B cell (primary cell): ENCODE data around the gene FOXD3. TPM values are rescaled to one million over a fixed set of nuclear protein-coding genes. Genes with fewer than 3 reads are reported as not detected.

Experiments
- ATAC-seq: fragments of 200-7000 bp; cut with Tn5 transposase; one replicate; pipeline ENCODE4 v1.10.0; 2021; ENCODE audit warnings: low read depth, mild to moderate bottlenecking, moderate number of reproducible peaks, moderate library complexity
- CTCF ChIA-PET: fragments of 350-600 bp; sonication (Branson Sonifier 250); formaldehyde crosslinking; loops from one replicate; lab custom pipeline; 2021; ENCODE audit warnings: antibody characterized with exemption, inconsistent platforms; lab: Charles Lee
- POLR2A ChIA-PET: fragments of 350-600 bp; sonication (Branson Sonifier 250); formaldehyde crosslinking; loops from one replicate; lab custom pipeline; 2021; ENCODE audit warnings: antibody characterized with exemption; lab: Charles Lee
- DNase-seq: peaks from one replicate; pipeline ENCODE4 v3.0.0; 2013
- H2AFZ ChIP-seq: 2 replicates; pipeline ENCODE4 v1.6.1; 2012; ENCODE audit warnings: mild to moderate bottlenecking, low read depth, low read length; ENCODE audit not compliant: insufficient read depth, poor library complexity, severe bottlenecking
- H3K27ac ChIP-seq, 2 donors: 1 replicate in 1 of 2; 2 replicates in 1 of 2; pipeline ENCODE4 v1.5.1; 2012 to 2013; ENCODE audit warnings: low read length in 2 of 2, mild to moderate bottlenecking in 2 of 2, moderate library complexity in 1 of 2
- H3K27me3 ChIP-seq, 4 experiments: fragments of 200-600 bp in 1 of 4; sonication (generic) in 1 of 4; replicated peaks in 1 of 4; 1 replicate in 2 of 4; 2 replicates in 2 of 4; pipeline versions ENCODE4 v1.6.1 to v1.7.0; 2013 to 2016; ENCODE audit warnings: low read length in 3 of 4, mild to moderate bottlenecking in 2 of 4, mixed read lengths in 1 of 4, moderate library complexity in 1 of 4; ENCODE audit not compliant: insufficient read depth in 4 of 4, control insufficient read depth in 3 of 4; ENCODE audit errors: control extremely low read depth in 1 of 4
- H3K36me3 ChIP-seq, 2 experiments: replicated peaks in 1 of 2; 1 replicate in 1 of 2; 2 replicates in 1 of 2; pipeline versions ENCODE4 v1.6.1 to v1.7.1; 2013; ENCODE audit warnings: low read length in 1 of 2; ENCODE audit not compliant: insufficient read depth in 2 of 2, control insufficient read depth in 1 of 2; ENCODE audit errors: control extremely low read depth in 1 of 2, extremely low read depth in 1 of 2
- H3K4me1 ChIP-seq, 2 donors: fragments of 200-600 bp in 1 of 2; sonication (generic) in 1 of 2; 1 replicate in 1 of 2; 2 replicates in 1 of 2; pipeline versions ENCODE4 v1.5.1 to v1.6.1; 2013 to 2017; ENCODE audit warnings: low read length in 2 of 2; ENCODE audit not compliant: control insufficient read depth in 2 of 2, insufficient read depth in 2 of 2
- H3K4me2 ChIP-seq: replicated peaks from 2 replicates; pipeline ENCODE3; 2012; ENCODE audit warnings: mild to moderate bottlenecking, low read depth, low read length; ENCODE audit not compliant: poor library complexity, severe bottlenecking
- H3K4me3 ChIP-seq, 5 experiments: fragments of 200-600 bp in 1 of 5; sonication (generic) in 1 of 5; 1 replicate in 3 of 5; 2 replicates in 2 of 5; pipeline versions ENCODE4 v1.5.1 to v1.7.0; 2011 to 2016; ENCODE audit warnings: low read length in 4 of 5, mild to moderate bottlenecking in 4 of 5, low read depth in 2 of 5, control low read depth in 1 of 5, moderate library complexity in 1 of 5; ENCODE audit not compliant: insufficient read depth in 1 of 5; ENCODE audit errors: control extremely low read depth in 1 of 5, extremely low read depth in 1 of 5
- H3K79me2 ChIP-seq: fragments of 200-600 bp; sonication (generic); one replicate; pipeline ENCODE4 v1.6.0; 2016; ENCODE audit warnings: low read length; ENCODE audit not compliant: control insufficient read depth, insufficient read depth
- H3K9ac ChIP-seq: fragments of 200-600 bp; sonication (generic); 2 replicates; pipeline ENCODE4 v1.6.1; 2017; ENCODE audit warnings: mild to moderate bottlenecking, low read length, moderate library complexity
- H3K9me3 ChIP-seq, 3 donors: one replicate each; pipeline versions ENCODE4 v1.6.1 to v1.7.1; 2013; ENCODE audit warnings: low read length in 2 of 3; ENCODE audit not compliant: control insufficient read depth in 2 of 3, insufficient read depth in 1 of 3; ENCODE audit errors: control extremely low read depth in 1 of 3
- H4K20me1 ChIP-seq: 2 replicates; pipeline ENCODE4 v1.6.0; 2012; ENCODE audit warnings: mild to moderate bottlenecking, low read length; ENCODE audit not compliant: insufficient read depth, control insufficient read depth, poor library complexity, severe bottlenecking
- H3K27ac Mint-ChIP-seq: one replicate; pipeline ENCODE4 v1.8.0; 2021; ENCODE audit warnings: mixed read lengths
- H3K27me3 Mint-ChIP-seq: one replicate; pipeline ENCODE4 v1.8.0; 2021; ENCODE audit warnings: mixed read lengths
- H3K4me1 Mint-ChIP-seq: one replicate; pipeline ENCODE4 v1.8.0; 2021; ENCODE audit warnings: mixed read lengths
- H3K4me3 Mint-ChIP-seq: one replicate; pipeline ENCODE4 v1.8.0; 2021; ENCODE audit warnings: mixed read lengths
- H3K9me3 Mint-ChIP-seq: one replicate; pipeline ENCODE4 v1.8.0; 2022; ENCODE audit warnings: mixed read lengths; ENCODE audit not compliant: insufficient read depth
- CTCF ChIP-seq: fragments of 200-600 bp; IDR thresholded peaks from one replicate; pipeline ENCODE4 v1.8.0; 2022; ENCODE audit warnings: antibody characterized with exemption, mild to moderate bottlenecking
- EZH2 ChIP-seq: IDR thresholded peaks from 2 replicates; pipeline ENCODE4 v1.6.1; 2012; ENCODE audit warnings: borderline replicate concordance, low read depth, mild to moderate bottlenecking, moderate library complexity, low read length; ENCODE audit not compliant: insufficient read depth, poor library complexity, severe bottlenecking
- WGBS: methylation state at CpG from one replicate; pipeline ENCODE4 v1.1.5; 2013; ENCODE audit warnings: missing lambda C conversion rate; ENCODE audit not compliant: insufficient coverage; 5-methylcytosine and 5-hydroxymethylcytosine counted together
- intact Hi-C: fragments of 100-400 bp; cut with micrococcal nuclease; formaldehyde crosslinking; loops from one replicate; pipeline ENCODE4 v1.10.0; 2022
- polyA plus RNA-seq: library from polyadenylated mRNA; depleted of rRNA; stranded (reverse); fragments of >200 nt; gene quantifications from 2 replicates; pipeline ENCODE4 v1.2.3, GENCODE V29; 2012
- total RNA-seq, 2 donors: library from RNA; stranded (reverse); fragments of 120-200 nt in 1 of 2; gene quantifications; 1 replicate in 1 of 2; 2 replicates in 1 of 2; pipeline versions ENCODE4 v1.2.3 to v1.2.4, GENCODE V29; 2013 to 2022

The FOXD3 gene
- total and polyA plus RNA-seq, 2 donors (not counting 1 experiment from before 2014, with no cell fraction given) = not detected

DNA sequence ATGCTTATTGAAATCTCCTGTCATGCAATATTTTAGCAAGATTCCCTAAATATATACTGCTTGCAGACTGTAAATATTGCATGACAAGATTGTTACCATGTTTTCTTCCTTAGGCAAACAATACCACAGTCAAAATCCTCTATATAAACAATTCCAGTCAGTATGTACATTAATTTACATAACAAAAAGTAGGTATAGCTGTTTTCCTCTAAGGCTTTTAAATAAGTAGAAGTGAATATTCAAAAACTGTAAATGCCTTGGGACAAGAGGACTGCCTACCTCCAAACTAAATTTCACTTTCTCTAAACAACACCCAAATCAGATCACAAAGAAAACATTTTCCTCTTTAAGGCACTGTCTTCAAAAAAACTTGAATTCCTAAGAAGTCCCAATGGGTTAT, 17.3 kb upstream of the FOXD3 start:
- Histone ChIP-seq H3K4me2 (no peak overlapping the region), H2AFZ (no peak overlapping the region), H3K79me2 (no peaks in the 10 kb centered on the region), H3K27ac (no peak overlapping the region), H3K9ac (no peak overlapping the region), H3K4me1 (no peaks in the 10 kb centered on the region), H3K36me3 (no peaks in the 10 kb centered on the region), H4K20me1 (no peaks in the 10 kb centered on the region), H3K27me3 (peaks cover 0 to 16% (median 3%) of the 10 kb centered on the region in 4 experiments), H3K4me3 (no peak overlapping the region), H3K9me3 (peaks cover 0 to 8% (median 3%) of the 10 kb centered on the region in 3 donors)
- Mint-ChIP-seq H3K9me3 (peaks cover 5% of the 10 kb centered on the region), H3K27me3 (peaks cover 50% of the 10 kb centered on the region), H3K4me3 (no peak overlapping the region), H3K27ac (no peak overlapping the region), H3K4me1 (no peaks in the 10 kb centered on the region)
- ChIA-PET POLR2A (no interaction called here), CTCF (no interaction called here)
- TF ChIP-seq CTCF = no peak
- TF ChIP-seq EZH2 = no peak
- ATAC-seq (no peak), DNase-seq (no peak)
- intact Hi-C loops = no loop called here

DNA sequence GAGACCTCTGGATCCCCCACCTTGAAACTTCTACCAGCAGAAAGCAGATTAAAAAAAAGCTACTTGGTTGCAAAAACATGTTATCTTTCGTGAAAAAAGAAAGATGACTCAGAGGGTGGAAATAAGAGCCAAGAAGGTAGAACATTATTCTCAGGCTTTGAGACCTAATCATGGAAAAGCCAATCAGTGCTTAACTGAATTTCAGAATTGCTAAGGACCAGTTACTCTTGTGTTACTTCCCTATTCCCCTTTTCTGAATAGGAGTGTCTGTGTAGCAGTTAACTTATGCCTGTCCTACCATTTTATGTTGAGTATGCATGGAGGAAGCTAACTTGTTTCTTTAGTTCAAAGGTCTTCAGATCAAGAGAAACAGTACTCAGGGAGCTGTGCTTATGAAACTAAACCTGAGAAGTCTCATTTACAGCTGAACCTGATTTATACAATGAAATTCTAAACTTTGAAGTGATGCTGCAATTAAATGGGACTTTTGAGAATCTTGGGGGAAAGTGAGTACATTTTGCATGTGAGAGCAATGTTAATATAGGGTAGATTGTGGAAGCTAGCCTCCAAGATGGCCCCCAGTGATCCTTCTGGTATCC, 15.1 kb upstream of the FOXD3 start:
- H3K4me3 ChIP-seq = no peak overlapping the region
- H3K4me1 Mint-ChIP-seq = no peaks in the 10 kb centered on the region
- peaks cover 53% of the 10 kb centered on the region for H3K27me3 Mint-ChIP-seq
- H3K4me1 ChIP-seq = no peaks in the 10 kb centered on the region
- intact Hi-C loops = no loop called here
- no peak overlapping the region for H3K4me2 ChIP-seq
- H3K79me2 ChIP-seq = no peaks in the 10 kb centered on the region
- DNase-seq (no peak), ATAC-seq (no peak)
- ChIA-PET POLR2A (no interaction called here), CTCF (no interaction called here)
- H3K27ac ChIP-seq = no peak overlapping the region
- H3K27ac Mint-ChIP-seq = no peak overlapping the region
- H3K4me3 Mint-ChIP-seq = no peak overlapping the region
- WGBS = 67% methylated on average over 1 of the region's 1 CpG
- no peaks in the 10 kb centered on the region for H4K20me1 ChIP-seq
- H3K9ac ChIP-seq = no peak overlapping the region
- H3K36me3 ChIP-seq = no peaks in the 10 kb centered on the region
- no peak overlapping the region for H2AFZ ChIP-seq
- peaks cover 0 to 8% (median 3%) of the 10 kb centered on the region in 3 donors for H3K9me3 ChIP-seq
- no peak for TF ChIP-seq EZH2
- TF ChIP-seq CTCF = no peak
- peaks cover 5% of the 10 kb centered on the region for H3K9me3 Mint-ChIP-seq
- peaks cover 0 to 16% (median 4%) of the 10 kb centered on the region in 4 experiments for H3K27me3 ChIP-seq
